Keratinocyte (primary cell): ENCODE measurements around the gene CLEC19A.

ENCODE experiments used
- EZH2 ChIP-seq: IDR thresholded peaks from one replicate; pipeline ENCODE4 v1.6.1; 2012; ENCODE audit warnings: inconsistent platforms, mild to moderate bottlenecking, low read length, moderate library complexity
- TF ChIP-seq, protein P1 (sequence below), 3 experiments: IDR thresholded peaks in 1 of 3; conservative IDR thresholded peaks in 1 of 3; optimal IDR thresholded peaks in 1 of 3; 2 replicates in 2 of 3; 3 replicates in 1 of 3; pipeline versions ENCODE3 to v1.5.1; 2011; ENCODE audit warnings: low read length in 3 of 3, mild to moderate bottlenecking in 3 of 3, moderate library complexity in 2 of 3, control low read depth in 1 of 3, inconsistent platforms in 1 of 3; ENCODE audit not compliant: insufficient read depth in 2 of 3; ENCODE audit errors: extremely low read depth in 1 of 3

DNA sequence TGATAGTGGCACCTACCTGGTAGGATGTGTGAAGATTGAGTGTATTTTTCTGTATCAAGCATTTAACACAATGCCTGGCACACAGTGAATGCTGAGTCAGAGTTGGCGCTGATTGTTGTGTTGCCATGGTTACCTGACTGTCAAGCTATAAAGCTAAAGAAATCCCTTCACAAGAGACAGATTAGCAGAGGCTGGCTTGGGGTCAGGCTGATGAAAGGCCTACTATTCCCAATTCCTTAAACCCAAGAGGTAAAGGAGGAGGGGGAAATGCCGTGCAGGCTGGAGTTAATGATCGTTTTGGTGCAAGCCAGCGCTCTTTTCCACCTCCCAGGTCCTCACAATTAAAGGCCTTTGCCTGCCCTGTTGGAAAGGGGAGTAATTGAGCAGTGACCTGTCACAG, 5.9 kb downstream of the CLEC19A start:
- TF ChIP-seq, protein P1, sequence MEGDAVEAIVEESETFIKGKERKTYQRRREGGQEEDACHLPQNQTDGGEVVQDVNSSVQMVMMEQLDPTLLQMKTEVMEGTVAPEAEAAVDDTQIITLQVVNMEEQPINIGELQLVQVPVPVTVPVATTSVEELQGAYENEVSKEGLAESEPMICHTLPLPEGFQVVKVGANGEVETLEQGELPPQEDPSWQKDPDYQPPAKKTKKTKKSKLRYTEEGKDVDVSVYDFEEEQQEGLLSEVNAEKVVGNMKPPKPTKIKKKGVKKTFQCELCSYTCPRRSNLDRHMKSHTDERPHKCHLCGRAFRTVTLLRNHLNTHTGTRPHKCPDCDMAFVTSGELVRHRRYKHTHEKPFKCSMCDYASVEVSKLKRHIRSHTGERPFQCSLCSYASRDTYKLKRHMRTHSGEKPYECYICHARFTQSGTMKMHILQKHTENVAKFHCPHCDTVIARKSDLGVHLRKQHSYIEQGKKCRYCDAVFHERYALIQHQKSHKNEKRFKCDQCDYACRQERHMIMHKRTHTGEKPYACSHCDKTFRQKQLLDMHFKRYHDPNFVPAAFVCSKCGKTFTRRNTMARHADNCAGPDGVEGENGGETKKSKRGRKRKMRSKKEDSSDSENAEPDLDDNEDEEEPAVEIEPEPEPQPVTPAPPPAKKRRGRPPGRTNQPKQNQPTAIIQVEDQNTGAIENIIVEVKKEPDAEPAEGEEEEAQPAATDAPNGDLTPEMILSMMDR (optimal IDR thresholded peaks at IDR 0.05 in 1 of 3, IDR thresholded peaks at IDR 0.05 in 1 of 3, conservative IDR thresholded peaks at IDR 0.05 in 1 of 3; ENCODE audit: extremely low read depth in 1 of 3, insufficient read depth in 2 of 3, low read length in 3 of 3), result no peak
- no peak for TF ChIP-seq EZH2
